Eye (tissue), 1 donor: ENCODE results near the gene DNM3.
A peak's percentile ranks its signal among the peaks of the same experiment; 100 is the strongest.
"Not testable (repeated sequence)": the region's sequence is repeated elsewhere in the genome, so short reads cannot be mapped to it uniquely, and the experiment has no call there.

Experiments used
- DNase-seq: peaks from one replicate; pipeline ENCODE4 v3.0.0-alpha.2; 2015

DNM3 gene

DNA sequence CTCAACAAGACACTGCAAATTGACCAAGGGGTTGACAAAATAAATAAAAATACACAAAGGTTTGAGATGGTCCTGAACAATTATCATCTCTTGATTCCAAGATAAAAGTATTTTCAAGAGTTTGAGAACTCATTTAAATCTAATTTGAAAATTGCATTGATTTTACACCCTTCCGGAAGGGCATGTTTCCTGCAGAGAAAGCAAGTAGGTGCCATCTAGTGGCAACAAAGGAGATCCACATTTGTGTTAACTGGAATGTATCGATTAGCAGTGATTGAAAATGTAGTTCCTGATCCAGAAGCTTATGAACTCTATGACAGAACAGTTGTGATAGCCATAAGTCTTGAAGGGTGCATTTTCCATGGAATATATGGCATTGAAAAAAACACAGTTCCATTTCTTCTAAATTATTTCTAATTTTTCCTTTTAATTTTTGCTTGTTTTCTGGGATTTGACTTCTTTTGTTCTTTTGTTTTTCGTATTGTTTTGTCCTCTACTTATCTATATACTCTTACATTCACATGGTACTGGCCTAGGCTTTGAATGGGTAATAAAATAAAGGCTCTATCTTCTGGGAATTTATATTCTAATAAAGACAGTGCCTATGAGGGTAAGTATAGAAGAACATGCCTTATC lies 143.7 kb downstream of the DNM3 start:
- peak; percentile 50 for DNase-seq

DNA sequence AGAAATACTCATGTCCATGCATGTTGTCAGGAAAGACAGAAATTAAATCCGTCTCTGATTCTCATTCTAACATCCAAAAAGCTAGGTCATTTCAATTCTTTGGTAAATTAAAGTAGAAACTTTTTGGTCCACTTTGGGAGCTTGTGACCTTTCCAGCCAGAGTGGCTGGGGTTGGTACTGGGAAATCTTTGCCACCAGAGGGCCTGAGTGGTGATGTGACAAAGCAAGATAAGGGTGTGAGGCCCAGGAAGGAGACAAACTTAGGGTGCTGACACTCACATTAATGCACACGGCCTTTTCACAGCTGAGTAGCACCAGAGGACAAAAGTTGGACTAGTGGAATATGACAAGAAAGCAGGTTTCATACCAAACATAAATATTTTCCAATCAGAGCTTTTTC lies 144.3 kb downstream of the DNM3 start:
- no peak for DNase-seq

DNA sequence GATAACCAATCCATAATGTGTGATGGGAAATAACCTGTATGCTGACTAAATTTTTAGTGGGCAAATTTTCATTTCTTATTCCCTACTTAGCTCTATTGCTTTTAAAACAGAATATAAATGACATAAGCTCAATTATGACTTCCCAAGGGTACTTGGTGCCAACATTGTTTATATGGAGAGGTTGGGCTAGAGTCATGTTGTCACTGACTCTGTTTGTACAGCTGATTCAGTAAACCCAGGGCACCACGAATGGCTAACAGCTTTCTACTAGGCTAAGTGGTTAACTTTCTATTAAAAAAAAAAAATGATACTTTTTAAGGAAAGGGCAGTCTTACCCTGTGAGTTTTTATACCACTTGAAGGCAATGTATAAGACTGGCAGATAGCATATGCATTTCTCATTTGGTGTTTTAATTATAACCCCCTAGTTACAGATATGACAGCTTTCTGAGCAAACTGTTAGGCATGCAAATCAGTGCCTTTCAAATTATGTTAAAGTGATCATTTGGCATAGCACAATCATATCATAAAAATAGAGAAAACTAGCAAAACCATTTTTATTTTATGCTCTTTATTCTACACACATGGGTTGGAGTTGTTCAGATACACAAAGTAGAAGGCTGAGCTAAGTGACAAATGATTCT lies 147.1 kb downstream of the DNM3 start:
- no peak for DNase-seq

- DNase-seq = no peak
Observed at GRCh38 chr1:171990371-171990770, 149.1 kb downstream of the DNM3 start.

GRCh38 chr1:171994293-171994692 lies 153.0 kb downstream of the DNM3 start:
- DNase-seq = no peak

GRCh38 chr1:171995573-171995972 lies 154.3 kb downstream of the DNM3 start:
- DNase-seq = no peak

DNA sequence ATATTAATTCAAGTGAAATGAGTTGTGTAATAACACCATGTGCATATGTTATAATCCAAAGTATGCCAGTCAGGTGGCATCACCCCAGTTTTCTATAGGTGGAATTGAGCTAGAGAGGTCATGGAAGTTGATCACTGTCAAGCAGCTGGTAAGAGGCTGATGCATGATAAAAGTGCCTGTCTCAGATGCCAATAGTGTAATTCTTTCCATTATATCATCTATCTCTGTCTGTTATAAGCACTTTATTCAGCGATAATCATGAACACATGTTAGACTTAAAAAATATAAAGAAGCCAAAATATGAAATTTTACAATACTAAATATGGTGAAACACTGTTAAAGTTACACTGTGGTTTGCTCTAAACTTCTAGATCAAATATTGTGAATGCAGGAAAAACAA lies 156.6 kb downstream of the DNM3 start:
- DNase-seq = no peak

- DNase-seq = no peak
Observed at GRCh38 chr1:171998711-171999110, 157.4 kb downstream of the DNM3 start.

- no peak for DNase-seq
Observed at GRCh38 chr1:171999756-172000155, 158.5 kb downstream of the DNM3 start.

DNA sequence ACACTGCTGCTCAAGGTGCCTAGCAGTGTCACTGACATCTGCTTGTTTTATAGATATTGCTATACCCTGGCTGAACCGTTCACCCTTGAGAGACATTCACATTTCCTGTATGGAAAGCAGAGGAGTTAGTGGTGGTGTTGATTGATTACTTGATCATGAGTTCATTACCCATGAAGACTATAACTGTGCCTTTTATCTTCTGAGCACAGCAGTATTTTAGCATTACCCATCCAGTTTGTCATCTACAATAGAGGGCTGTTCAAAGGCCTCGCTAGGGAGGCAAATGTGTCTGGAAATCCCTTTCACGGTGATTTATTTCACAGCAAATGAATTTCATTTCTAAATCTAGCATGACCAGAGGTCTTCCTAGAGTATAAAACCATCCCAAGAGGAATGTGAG lies 160.0 kb downstream of the DNM3 start:
- no peak for DNase-seq

GRCh38 chr1:172002725-172003345 lies 161.5 kb downstream of the DNM3 start:
- DNase-seq = peak; percentile 82

- DNase-seq = no peak
Observed at GRCh38 chr1:172003766-172004530, 162.7 kb downstream of the DNM3 start.

DNA sequence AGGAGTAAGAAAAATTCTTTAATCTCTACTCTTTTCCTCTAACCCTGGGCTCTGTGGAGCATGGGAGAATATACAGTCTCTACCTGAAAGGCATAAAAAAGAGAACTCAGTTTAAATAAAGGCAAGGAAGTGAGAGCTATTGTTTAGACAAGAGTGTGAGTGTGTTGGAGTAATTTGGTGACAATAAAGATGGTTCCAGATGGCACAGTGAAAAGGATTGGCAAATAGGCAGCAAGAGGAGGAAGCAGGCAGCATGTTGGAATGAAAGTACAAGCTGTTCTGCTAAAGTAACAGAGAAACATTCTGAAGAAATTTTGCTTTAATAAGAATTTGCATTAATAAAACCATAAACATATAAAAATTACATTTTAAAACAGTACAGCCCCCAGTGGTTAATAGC lies 163.4 kb downstream of the DNM3 start:
- no peak for DNase-seq

- no peak for DNase-seq
Observed at GRCh38 chr1:172005856-172006255, 164.6 kb downstream of the DNM3 start.

DNA sequence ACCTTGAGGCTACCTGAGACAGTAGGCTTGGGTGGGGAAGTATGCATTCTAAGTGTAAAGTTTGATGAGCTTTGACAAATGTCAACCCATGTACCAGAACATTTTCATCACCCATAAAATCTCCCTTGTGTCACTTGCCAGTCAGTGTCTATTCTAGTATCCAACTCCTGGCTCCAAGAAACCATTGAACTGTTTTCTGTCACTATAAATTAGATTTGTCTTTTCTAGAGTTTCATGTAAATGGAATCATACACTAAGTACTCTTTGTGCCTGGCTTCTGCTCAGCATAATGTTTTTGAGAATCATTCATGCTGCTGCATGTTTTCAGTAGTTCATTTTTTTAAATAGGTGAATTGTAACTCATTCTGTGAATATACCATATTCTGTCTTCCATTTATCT lies 165.4 kb downstream of the DNM3 start:
- DNase-seq = no peak

DNA sequence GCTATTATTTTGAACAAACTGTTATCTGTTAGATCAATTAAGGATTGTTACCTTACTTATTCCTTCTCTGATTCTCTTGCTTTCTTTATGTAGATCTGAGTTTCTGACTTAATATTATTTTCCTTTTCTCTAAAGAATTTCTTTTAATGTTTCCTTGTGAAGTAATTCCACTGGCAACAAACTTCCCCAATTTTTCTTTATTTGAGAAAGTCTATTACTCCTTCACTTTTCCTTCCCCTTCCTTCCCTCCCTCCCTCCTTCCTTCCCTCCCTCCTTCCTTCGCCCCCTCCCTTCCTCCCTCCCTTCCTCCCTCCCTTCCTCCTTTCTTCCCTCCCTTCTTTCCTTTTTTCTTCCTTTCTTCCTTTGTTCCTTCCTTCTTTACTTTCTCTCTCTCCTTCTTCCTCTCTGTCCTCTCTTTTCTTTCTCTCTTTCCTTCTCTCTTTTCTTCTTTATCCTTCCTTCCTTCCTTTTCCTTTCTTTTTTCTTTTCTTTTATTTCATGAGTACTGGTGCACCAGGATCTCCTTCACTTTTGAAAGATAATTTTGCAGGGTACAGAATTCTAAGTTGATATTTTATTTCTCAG lies 177.5 kb downstream of the DNM3 start:
- DNase-seq = no peak

GRCh38 chr1:172019976-172020375 lies 178.7 kb downstream of the DNM3 start:
- DNase-seq = no peak

GRCh38 chr1:172024516-172024915 lies 183.2 kb downstream of the DNM3 start:
- no peak for DNase-seq

GRCh38 chr1:172024944-172025738 lies 183.8 kb downstream of the DNM3 start:
- DNase-seq = not testable (repeated sequence)

DNA sequence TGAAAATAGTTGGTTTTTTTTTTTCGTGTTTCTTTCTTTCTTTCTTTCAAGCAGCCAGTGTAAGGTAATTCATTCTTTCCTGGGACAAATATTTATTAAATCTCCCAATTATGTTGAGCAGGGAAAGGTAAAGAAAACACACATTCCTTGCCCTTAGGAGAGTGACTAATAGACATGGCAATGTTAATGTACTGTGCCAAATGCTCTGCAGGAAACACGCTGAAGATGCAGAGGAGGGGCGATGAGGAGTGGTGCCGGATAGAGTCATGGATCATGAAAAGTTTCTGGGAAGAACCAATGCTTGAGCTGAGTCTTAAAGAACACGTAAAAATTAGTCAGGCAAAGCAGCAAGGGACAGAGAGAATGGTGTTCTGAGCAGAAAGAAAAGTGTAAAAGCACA lies 199.2 kb downstream of the DNM3 start:
- no peak for DNase-seq

DNA sequence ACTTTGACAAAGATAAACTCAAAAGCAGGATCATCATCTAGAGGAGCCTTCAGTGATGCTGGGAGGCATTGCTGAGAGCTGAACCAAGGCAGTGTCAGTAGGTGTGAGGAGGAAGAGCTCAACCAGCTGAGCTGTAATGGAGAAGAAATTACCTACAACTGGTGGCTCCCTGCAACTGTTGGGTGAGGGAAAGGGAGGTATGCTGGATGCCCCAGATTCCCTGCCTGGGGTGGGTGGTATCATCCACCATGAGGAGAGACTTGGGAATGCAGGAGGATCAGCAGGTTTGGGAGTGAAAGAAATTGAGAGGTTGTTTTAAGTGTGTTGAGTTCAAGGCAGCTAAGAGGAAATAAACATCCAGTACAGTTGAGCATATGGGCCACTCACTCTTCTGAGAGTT lies 199.8 kb downstream of the DNM3 start:
- DNase-seq = no peak

- peak; percentile 13 for DNase-seq
Observed at GRCh38 chr1:172041742-172042141, 200.4 kb downstream of the DNM3 start.

- DNase-seq = peak; percentile 26
Observed at GRCh38 chr1:172043900-172044299, 202.6 kb downstream of the DNM3 start.
